T-helper 2 cell treated with Interferon-gamma antibody and Interleukin-4, amounts not matched to agents 5 μg/mL and 100 μg/mL, for 36 hours (primary cell): ENCODE data around the gene GPR37L1.
"Not testable (repeated sequence)": the region's sequence is repeated elsewhere in the genome, so short reads cannot be mapped to it uniquely, and the experiment has no call there.

Experiments used
- DNase-seq: peaks from one replicate; pipeline ENCODE4 v3.0.0; 2021; ENCODE audit warnings: low spot score
- H3K27ac Mint-ChIP-seq: one replicate; pipeline ENCODE4 v1.8.0; 2021; ENCODE audit warnings: mild to moderate bottlenecking, mixed read lengths
- H3K27me3 Mint-ChIP-seq: one replicate; pipeline ENCODE4 v1.8.0; 2021; ENCODE audit warnings: low read depth, mixed read lengths
- H3K36me3 Mint-ChIP-seq: one replicate; pipeline ENCODE4 v1.8.0; 2021; ENCODE audit warnings: low read depth, mixed read lengths
- H3K4me1 Mint-ChIP-seq: one replicate; pipeline ENCODE4 v1.8.0; 2021; ENCODE audit warnings: low read depth, mixed read lengths
- H3K4me3 Mint-ChIP-seq: one replicate; pipeline ENCODE4 v1.8.0; 2022; ENCODE audit warnings: mild to moderate bottlenecking, moderate library complexity, mixed read lengths
- H3K9me3 Mint-ChIP-seq: one replicate; pipeline ENCODE4 v1.8.0; 2021; ENCODE audit warnings: mixed read lengths

GPR37L1 gene

GRCh38 chr1:202160377-202160940, 37.7 kb downstream of the GPR37L1 start, which contains the start of gene PTPN7:
Gene PTPN7, minus strand, starts transcription at chr1:202160602. Its CDS starts 1,200 bp downstream, at chr1:202159402.
- H3K9me3 Mint-ChIP-seq = no peaks in the 10 kb centered on the region
- no peaks in the 10 kb centered on the region for H3K27me3 Mint-ChIP-seq
- peak; percentile 77 for DNase-seq
- H3K4me1 Mint-ChIP-seq = peaks cover 66% of the 10 kb centered on the region
- H3K27ac Mint-ChIP-seq = peak within 1 kb of the TSS; percentile 98
- peak within 1 kb of the TSS; percentile 100 for H3K4me3 Mint-ChIP-seq
- H3K36me3 Mint-ChIP-seq = peaks cover 43% of the 10 kb centered on the region

GRCh38 chr1:202161151-202162046, 38.7 kb downstream of the GPR37L1 start:
- no peaks in the 10 kb centered on the region for H3K27me3 Mint-ChIP-seq
- H3K4me1 Mint-ChIP-seq = peaks cover 63% of the 10 kb centered on the region
- peak; percentile 14 for DNase-seq
- peaks cover 34% of the 10 kb centered on the region for H3K36me3 Mint-ChIP-seq
- H3K4me3 Mint-ChIP-seq = peak overlapping the region; percentile 100
- peak overlapping the region; percentile 98 for H3K27ac Mint-ChIP-seq
- H3K9me3 Mint-ChIP-seq = no peaks in the 10 kb centered on the region

GRCh38 chr1:202162047-202162417, 39.3 kb downstream of the GPR37L1 start:
- H3K4me1 Mint-ChIP-seq = peaks cover 67% of the 10 kb centered on the region
- no peaks in the 10 kb centered on the region for H3K9me3 Mint-ChIP-seq
- DNase-seq = peak; percentile 72
- peak overlapping the region; percentile 100 for H3K4me3 Mint-ChIP-seq
- peak overlapping the region; percentile 98 for H3K27ac Mint-ChIP-seq
- H3K27me3 Mint-ChIP-seq = no peaks in the 10 kb centered on the region
- H3K36me3 Mint-ChIP-seq = peaks cover 30% of the 10 kb centered on the region

GRCh38 chr1:202162418-202163280, 39.9 kb downstream of the GPR37L1 start:
- Mint-ChIP-seq H3K36me3 (peaks cover 26% of the 10 kb centered on the region), H3K4me3 (peak overlapping the region; percentile 100), H3K27me3 (no peaks in the 10 kb centered on the region), H3K9me3 (no peaks in the 10 kb centered on the region), H3K27ac (peak overlapping the region; percentile 98), H3K4me1 (peaks cover 66% of the 10 kb centered on the region)
- DNase-seq = peak; percentile 29

GRCh38 chr1:202163281-202164270, 40.9 kb downstream of the GPR37L1 start:
- H3K36me3 Mint-ChIP-seq = peaks cover 18% of the 10 kb centered on the region
- peak overlapping the region; percentile 100 for H3K4me3 Mint-ChIP-seq
- H3K4me1 Mint-ChIP-seq = peaks cover 59% of the 10 kb centered on the region
- H3K27ac Mint-ChIP-seq = peak overlapping the region; percentile 98
- H3K9me3 Mint-ChIP-seq = no peaks in the 10 kb centered on the region
- no peak for DNase-seq
- H3K27me3 Mint-ChIP-seq = no peaks in the 10 kb centered on the region

GRCh38 chr1:202164271-202165037, 41.7 kb downstream of the GPR37L1 start:
- peak overlapping the region; percentile 98 for H3K27ac Mint-ChIP-seq
- peaks cover 53% of the 10 kb centered on the region for H3K4me1 Mint-ChIP-seq
- no peaks in the 10 kb centered on the region for H3K9me3 Mint-ChIP-seq
- DNase-seq = peak; percentile 79
- no peaks in the 10 kb centered on the region for H3K27me3 Mint-ChIP-seq
- peaks cover 9% of the 10 kb centered on the region for H3K36me3 Mint-ChIP-seq
- H3K4me3 Mint-ChIP-seq = peak overlapping the region; percentile 100

- Mint-ChIP-seq H3K4me3 (peak overlapping the region; percentile 100), H3K4me1 (peaks cover 51% of the 10 kb centered on the region), H3K27ac (peak overlapping the region; percentile 98), H3K27me3 (no peaks in the 10 kb centered on the region), H3K9me3 (no peaks in the 10 kb centered on the region), H3K36me3 (peaks cover under 1% of the 10 kb centered on the region)
- DNase-seq = peak; percentile 71
These were observed 42.7 kb downstream of the GPR37L1 start for GRCh38 chr1:202165267-202165941.

GRCh38 chr1:202165942-202166843, 43.5 kb downstream of the GPR37L1 start:
- DNase-seq = no peak
- no peaks in the 10 kb centered on the region for H3K9me3 Mint-ChIP-seq
- H3K4me1 Mint-ChIP-seq = peaks cover 52% of the 10 kb centered on the region
- no peaks in the 10 kb centered on the region for H3K27me3 Mint-ChIP-seq
- peak overlapping the region; percentile 100 for H3K4me3 Mint-ChIP-seq
- no peaks in the 10 kb centered on the region for H3K36me3 Mint-ChIP-seq
- peak overlapping the region; percentile 98 for H3K27ac Mint-ChIP-seq

- H3K27me3 Mint-ChIP-seq, H3K9me3 Mint-ChIP-seq, DNase-seq, H3K36me3 Mint-ChIP-seq: not testable (repeated sequence)
- Mint-ChIP-seq H3K4me1 (peaks cover 47% of the 10 kb centered on the region), H3K4me3 (peak overlapping the region; percentile 26), H3K27ac (peak overlapping the region; percentile 63)
These were observed 44.3 kb downstream of the GPR37L1 start for GRCh38 chr1:202167054-202167453.

- Mint-ChIP-seq H3K9me3 (no peaks in the 10 kb centered on the region), H3K27me3 (no peaks in the 10 kb centered on the region), H3K27ac (no peak overlapping the region), H3K36me3 (no peaks in the 10 kb centered on the region), H3K4me1 (peaks cover 39% of the 10 kb centered on the region), H3K4me3 (no peak overlapping the region)
- no peak for DNase-seq
These were observed 45.1 kb downstream of the GPR37L1 start for GRCh38 chr1:202167708-202168415.

GRCh38 chr1:202168861-202169260, 46.1 kb downstream of the GPR37L1 start:
- H3K27ac Mint-ChIP-seq = no peak overlapping the region
- H3K4me1 Mint-ChIP-seq = peaks cover 29% of the 10 kb centered on the region
- H3K27me3 Mint-ChIP-seq = no peaks in the 10 kb centered on the region
- no peaks in the 10 kb centered on the region for H3K36me3 Mint-ChIP-seq
- no peak for DNase-seq
- no peaks in the 10 kb centered on the region for H3K9me3 Mint-ChIP-seq
- no peak overlapping the region for H3K4me3 Mint-ChIP-seq
